Medulla oblongata (tissue), 1 donor: Measurements from ENCODE around the gene DENND1A.

ENCODE experiments used
- DNase-seq: peaks from one replicate; pipeline ENCODE4 v3.0.0-alpha.2; 2015; ENCODE audit errors: extremely low spot score

DENND1A gene

DNA sequence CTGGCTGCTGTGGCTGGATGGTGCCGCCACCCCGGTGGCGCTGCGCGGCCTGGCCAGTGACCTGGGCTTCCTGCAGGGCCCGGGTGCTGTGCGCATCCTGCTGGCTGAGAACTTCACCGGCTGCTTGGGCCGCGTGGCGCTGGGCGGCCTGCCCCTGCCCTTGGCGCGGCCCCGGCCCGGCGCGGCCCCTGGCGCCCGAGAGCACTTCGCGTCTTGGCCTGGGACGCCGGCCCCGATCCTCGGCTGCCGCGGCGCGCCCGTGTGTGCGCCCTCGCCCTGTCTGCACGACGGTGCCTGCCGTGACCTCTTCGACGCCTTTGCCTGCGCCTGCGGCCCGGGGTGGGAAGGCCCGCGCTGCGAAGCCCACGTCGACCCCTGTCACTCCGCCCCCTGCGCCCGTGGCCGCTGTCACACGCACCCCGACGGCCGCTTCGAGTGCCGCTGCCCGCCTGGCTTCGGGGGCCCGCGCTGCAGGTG lies 556.4 kb downstream of the DENND1A start:
- no peak for DNase-seq

DNA sequence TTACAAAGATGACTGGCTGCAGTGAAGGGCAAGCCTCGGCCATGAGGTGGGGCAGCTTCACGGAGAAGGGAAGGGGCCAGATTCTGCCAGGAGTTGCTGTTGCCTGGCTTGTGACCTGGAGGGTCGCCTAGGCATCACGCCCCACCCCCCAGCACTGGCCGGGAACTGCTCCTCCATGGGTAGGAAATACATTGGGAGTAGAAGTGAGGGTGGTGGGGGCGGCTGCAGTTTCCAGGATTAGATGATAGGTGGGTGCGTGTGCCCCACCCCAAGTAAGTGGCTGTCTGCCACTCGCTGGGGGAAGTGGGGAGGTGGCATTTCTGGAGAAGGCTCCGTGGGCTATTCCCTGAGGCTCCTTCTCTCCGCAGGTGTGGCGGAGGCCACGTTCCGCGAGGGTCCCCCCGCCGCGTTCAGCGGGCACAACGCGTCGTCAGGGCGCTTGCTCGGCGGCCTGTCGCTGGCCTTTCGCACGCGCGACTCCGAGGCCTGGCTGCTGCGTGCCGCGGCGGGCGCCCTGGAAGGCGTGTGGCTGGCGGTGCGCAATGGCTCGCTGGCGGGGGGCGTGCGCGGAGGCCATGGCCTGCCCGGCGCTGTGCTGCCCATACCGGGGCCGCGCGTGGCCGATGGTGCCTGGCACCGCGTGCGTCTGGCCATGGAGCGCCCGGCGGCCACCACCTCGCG lies 557.0 kb downstream of the DENND1A start:
- DNase-seq = no peak

DNA sequence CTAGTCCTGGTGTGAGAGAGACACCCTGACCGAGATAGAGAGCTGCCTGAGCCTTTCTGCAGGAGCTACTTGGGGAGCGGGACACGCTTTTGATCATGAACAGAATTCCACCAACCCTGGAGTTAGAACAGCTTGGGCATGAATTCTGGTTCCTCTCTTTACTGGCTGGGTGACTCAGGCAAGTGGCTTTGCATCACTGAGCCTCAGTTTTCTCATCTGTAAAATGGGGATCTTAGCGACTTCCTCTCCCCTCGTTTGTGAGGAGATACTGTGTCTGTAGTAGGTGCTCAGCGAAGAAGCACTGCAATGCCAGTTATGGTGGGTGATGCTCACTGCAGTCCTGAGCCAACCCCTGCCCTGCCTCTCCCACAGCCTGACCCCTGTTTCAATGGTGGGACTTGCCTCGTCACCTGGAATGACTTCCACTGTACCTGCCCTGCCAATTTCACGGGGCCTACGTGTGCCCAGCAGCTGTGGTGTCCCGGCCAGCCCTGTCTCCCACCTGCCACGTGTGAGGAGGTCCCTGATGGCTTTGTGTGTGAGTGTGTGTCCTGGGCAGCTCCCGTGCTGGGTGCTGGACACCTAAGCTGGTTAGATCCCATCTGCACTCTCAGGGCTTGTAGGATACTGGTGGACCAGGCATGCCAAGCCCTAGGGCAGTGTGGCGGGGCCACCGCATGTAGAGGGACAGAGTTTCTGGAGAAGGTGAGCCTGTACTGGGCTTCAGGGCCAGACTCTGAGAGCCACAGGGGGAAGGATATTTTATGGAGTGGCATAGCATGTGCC lies 557.9 kb downstream of the DENND1A start:
- no peak for DNase-seq

DNA sequence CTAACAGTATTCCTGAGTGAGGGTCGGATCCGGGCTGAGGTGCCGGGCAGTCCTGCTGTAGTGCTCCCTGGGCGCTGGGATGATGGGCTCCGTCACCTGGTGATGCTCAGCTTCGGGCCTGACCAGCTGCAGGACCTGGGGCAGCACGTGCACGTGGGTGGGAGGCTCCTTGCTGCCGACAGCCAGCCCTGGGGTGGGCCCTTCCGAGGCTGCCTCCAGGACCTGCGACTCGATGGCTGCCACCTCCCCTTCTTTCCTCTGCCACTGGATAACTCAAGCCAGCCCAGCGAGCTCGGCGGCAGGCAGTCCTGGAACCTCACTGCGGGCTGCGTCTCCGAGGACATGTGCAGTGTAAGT lies 558.7 kb downstream of the DENND1A start:
- no peak for DNase-seq

- no peak for DNase-seq
Measured at GRCh38 chr9:123370526-123371227, 559.2 kb downstream of the DENND1A start.

DNA sequence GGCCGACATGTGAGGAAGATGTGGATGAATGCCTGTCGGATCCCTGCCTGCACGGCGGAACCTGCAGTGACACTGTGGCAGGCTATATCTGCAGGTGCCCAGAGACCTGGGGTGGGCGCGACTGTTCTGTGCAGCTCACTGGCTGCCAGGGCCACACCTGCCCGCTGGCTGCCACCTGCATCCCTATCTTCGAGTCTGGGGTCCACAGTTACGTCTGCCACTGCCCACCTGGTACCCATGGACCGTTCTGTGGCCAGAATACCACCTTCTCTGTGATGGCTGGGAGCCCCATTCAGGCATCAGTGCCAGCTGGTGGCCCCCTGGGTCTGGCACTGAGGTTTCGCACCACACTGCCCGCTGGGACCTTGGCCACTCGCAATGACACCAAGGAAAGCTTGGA lies 559.8 kb downstream of the DENND1A start:
- DNase-seq = no peak

- DNase-seq = no peak
Measured at GRCh38 chr9:123369296-123369695, 560.6 kb downstream of the DENND1A start.

- DNase-seq = peak; percentile 57
Measured at GRCh38 chr9:123368536-123369153, 561.3 kb downstream of the DENND1A start.

GRCh38 chr9:123368023-123368422 lies 561.9 kb downstream of the DENND1A start:
- DNase-seq = no peak

DNA sequence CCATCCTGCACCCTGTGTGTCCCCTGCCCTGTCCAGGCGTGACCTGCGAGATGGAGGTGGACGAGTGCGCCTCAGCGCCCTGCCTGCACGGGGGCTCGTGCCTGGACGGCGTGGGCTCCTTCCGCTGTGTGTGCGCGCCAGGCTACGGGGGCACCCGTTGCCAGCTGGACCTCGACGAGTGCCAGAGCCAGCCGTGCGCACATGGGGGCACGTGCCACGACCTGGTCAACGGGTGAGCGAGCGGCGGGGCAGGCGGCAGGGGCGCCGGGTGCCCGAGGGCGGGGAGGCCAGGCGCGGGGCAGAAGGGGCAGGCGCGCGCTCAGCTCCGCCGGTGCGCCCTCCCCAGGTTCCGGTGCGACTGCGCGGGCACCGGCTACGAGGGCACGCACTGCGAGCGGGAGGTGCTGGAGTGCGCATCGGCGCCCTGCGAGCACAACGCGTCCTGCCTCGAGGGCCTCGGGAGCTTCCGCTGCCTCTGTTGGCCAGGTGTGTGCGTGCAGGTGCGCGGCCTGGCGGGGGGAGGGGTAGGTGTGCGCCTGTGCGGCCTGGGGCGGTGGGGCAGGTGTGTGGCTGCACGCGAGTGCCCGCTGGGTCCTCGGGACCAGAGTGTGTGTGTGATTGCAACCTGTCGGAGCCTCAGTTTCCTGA lies 563.9 kb downstream of the DENND1A start:
- DNase-seq = no peak

DNA sequence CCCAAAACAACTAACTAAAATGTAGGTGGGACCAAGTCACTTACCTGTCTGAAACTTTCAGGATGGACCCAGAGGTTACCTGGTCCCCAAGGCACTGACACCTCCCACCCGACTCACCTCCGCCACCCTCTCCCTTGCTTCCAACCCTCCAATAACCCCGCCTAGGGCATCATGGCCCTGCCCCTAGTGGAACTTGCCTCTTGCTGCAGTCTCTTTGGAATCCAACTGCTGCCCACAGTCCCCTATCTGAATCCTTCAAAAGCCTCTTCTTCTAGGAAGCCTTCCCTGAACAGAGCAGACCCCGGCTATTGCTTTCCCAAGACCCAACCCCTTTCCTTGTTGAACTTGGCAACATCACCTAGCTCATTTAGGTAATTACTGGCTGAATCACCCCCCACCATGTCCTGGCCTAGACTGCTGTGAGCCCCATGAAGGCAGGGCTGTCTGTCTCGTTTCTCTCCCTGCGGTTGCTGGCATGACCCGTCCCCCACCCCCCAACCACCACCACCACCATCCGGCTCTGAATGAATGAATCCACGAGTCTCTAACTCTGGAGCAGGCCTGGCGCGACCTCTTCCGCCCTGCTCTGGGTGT lies 564.5 kb downstream of the DENND1A start:
- DNase-seq = no peak

DNA sequence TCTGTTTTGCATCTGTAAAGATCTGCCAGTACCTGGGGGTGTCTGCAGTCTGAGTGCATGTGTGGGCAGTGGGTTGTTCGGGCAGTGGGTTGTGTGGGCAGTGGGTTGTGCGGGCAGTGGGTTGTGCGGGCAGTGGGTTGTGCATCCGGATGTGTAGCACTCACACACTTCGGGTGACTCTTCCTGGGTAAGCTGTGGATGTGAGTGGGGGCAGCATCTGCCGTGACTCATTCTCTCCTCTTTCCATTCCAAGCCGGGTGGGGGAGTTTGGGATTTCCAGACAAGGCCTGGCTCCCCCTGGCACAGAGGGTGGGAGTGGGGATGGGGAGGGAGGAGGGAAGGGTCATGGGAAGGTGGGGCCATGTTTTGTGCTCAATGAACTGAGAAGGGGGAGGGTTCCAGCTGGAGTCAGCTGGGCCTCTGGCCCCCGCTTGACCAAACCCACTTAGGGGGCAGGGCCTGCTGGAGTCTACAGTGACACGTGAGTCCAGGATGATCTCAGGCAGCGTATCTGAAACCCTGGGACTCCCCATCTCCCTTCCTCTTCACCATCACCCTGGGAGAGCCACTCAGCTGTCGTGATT lies 565.6 kb downstream of the DENND1A start:
- peak; percentile 66 for DNase-seq

DNA sequence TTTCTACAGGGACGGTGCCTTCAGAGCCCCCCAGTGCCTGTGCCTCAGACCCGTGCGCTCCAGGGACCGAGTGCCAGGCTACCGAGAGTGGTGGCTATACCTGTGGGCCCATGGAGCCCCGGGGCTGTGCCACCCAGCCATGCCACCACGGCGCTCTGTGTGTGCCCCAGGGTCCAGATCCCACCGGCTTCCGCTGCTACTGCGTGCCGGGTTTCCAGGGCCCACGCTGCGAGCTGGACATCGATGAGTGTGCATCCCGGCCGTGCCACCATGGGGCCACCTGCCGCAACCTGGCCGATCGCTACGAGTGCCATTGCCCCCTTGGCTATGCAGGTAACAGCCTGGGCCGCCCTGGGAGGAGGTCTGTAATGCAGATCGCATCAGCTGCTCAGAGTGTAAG lies 567.1 kb downstream of the DENND1A start:
- DNase-seq = no peak

- DNase-seq = no peak
Measured at GRCh38 chr9:123361731-123362510, 568.0 kb downstream of the DENND1A start.

DNA sequence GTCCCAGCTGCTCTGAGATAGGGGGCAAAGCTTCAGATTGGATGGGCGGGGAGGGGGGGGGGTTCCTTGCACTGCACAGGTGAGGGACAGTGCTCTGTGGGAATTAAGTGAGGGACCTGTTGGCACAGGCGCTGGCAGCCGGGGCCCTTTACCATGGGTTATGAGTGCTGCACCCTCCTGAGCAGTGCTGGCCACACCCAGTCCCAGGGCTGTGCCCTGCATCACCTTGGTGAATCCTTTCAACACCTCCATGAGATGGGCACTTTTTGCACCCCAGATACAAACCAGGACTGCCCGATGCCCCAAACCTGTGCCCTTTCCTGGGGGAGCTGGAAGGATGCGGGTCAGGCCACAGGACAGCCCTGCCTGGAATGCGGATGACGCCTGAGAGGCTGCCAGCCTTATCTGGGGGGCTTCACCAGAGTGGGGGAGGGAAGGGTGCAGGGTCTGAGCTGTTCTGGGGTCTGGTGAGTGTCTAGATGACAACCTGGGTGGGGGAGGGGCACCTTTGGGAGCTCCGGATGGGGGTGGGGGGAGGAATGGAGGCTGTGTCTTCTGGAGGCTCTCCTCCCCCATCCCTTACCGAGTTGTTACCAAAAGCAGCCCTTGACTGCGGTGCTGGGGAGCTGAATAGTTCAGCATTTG lies 568.7 kb downstream of the DENND1A start:
- DNase-seq = no peak

DNA sequence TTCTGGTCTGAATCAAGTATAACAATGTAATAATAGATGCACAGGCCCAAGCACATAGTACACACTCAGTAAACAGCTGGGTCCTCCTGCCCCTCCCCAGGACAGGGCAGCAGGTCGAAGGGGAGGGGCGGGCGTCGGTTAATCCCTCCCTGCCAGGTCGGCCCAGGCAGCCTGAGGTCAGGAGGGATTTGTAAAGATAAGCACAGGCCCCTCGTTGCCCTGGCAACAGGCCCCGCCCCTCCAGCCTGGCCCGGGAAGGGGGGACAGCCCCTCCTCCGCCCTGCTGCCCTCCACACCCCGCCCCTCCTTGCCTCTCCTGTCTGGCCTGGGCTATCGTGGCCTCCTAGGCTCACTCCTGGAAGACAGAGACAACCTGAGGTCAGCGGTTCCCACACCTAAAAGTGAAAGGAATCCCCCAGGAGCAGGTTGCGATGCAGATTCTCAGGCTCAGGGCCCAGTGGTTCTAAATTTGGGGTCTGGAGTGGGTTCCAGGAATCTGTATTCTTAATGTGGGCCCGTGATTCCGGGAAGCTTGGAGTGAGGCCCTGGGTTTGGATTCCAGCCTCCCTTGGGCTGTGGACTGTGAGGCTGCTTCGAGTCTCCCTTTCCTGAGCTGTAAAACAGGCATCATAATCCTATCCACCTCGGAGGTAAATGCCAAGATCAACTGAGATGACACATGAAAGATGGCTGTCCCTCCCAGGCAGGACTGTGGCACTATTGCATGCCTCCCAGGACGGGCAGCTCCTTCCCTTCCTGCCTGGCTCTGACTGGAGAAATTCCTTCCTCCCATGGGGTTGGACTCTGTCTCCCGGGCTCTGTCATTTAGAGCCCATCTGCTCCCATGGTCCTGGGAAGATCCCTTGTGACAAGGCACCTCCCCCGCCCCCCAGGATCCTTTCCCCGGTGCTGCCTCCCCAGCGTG lies 569.5 kb downstream of the DENND1A start:
- DNase-seq = no peak

- DNase-seq = no peak
Measured at GRCh38 chr9:123359546-123359945, 570.4 kb downstream of the DENND1A start.

DNA sequence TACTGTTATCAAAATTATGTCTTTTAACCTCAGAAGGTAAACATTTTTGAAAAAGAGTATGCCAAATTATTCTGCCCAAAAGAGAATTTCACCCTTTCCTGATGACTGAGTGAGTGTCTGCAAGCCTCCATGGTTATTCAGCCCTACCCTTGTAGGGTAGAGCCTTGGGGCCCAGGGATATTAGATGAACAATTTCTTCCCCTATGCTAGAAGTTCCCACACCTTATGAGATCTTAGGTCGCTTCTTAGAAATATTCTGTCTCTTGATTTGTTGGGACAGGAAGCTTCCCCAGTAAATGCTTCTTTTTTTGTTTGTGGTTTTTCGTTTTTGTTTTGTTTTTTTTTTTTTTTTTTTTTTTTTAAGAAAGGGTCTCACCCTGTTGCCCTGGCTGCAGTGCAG lies 570.8 kb downstream of the DENND1A start:
- DNase-seq = no peak
